Neural cell (in vitro differentiated cells): ENCODE measurements around the gene LRRD1. TPM values are rescaled to one million over a fixed set of nuclear protein-coding genes. Genes with fewer than 3 reads are reported as not detected.
"Not testable (repeated sequence)": the region's sequence is repeated elsewhere in the genome, so short reads cannot be mapped to it uniquely, and the experiment has no call there.

Experiments
- H2AFZ ChIP-seq: fragments of 200-600, 300-800 bp; sonication (generic), shearing (Covaris generic); 2 replicates; pipeline ENCODE4 v1.6.0; 2014; ENCODE audit warnings: low read depth, mild to moderate bottlenecking, antibody characterized with exemption, low read length, moderate library complexity
- H3F3A ChIP-seq: fragments of 200-600 bp; shearing (Covaris generic); 2 replicates; pipeline ENCODE4 v1.6.1; 2016; ENCODE audit warnings: mild to moderate bottlenecking, moderate library complexity, mixed read lengths, antibody characterized with exemption, low read length; ENCODE audit not compliant: insufficient read depth, poor library complexity, severe bottlenecking
- H3K27ac ChIP-seq: fragments of 200-600, 300-800 bp; sonication (generic), shearing (Covaris generic); 2 replicates; pipeline ENCODE4 v1.5.1; 2014; ENCODE audit warnings: mild to moderate bottlenecking, low read length, moderate library complexity
- H3K27me3 ChIP-seq: fragments of 300-800, 200-600 bp; sonication (generic), shearing (Covaris generic); 2 replicates; pipeline ENCODE4 v1.6.0; 2014; ENCODE audit warnings: mild to moderate bottlenecking, low read depth, low read length, moderate library complexity; ENCODE audit not compliant: insufficient read depth
- H3K36me3 ChIP-seq: fragments of 300-800, 200-600 bp; sonication (generic), shearing (Covaris generic); 2 replicates; pipeline ENCODE4 v1.5.1; 2014; ENCODE audit warnings: mild to moderate bottlenecking, antibody characterized with exemption, low read length, moderate library complexity; ENCODE audit not compliant: insufficient read depth
- H3K4me2 ChIP-seq: fragments of 300-800, 200-600 bp; sonication (generic), shearing (Covaris generic); 2 replicates; pipeline ENCODE4 v1.6.0; 2014; ENCODE audit warnings: mild to moderate bottlenecking, low read length
- H3K4me3 ChIP-seq: fragments of 300-800, 200-600 bp; sonication (generic), shearing (Covaris generic); 2 replicates; pipeline ENCODE4 v1.5.1; 2014; ENCODE audit warnings: mild to moderate bottlenecking, low read length, moderate library complexity
- H3K79me2 ChIP-seq: fragments of 200-600 bp; shearing (Covaris generic); replicated peaks from 2 replicates; pipeline ENCODE4 v1.6.0; 2014; ENCODE audit warnings: mild to moderate bottlenecking, low read length, moderate library complexity; ENCODE audit not compliant: insufficient read depth
- H3K9ac ChIP-seq: fragments of 300-800, 200-600 bp; sonication (generic), shearing (Covaris generic); 2 replicates; pipeline ENCODE4 v1.6.1; 2016; ENCODE audit warnings: mild to moderate bottlenecking, low read length, mixed read lengths
- H3K9me2 ChIP-seq: fragments of 200-600 bp; shearing (Covaris generic); 2 replicates; pipeline ENCODE4 v1.6.1; 2016; ENCODE audit warnings: mild to moderate bottlenecking, low read length, mixed read lengths; ENCODE audit not compliant: insufficient read depth
- H3K9me3 ChIP-seq: fragments of 200-600, 300-800 bp; sonication (generic), shearing (Covaris generic); 2 replicates; pipeline ENCODE4 v1.6.1; 2016; ENCODE audit warnings: mild to moderate bottlenecking, mixed run types, low read length, moderate library complexity, mixed read lengths
- H4K20me1 ChIP-seq: fragments of 200-600 bp; shearing (Covaris generic); 2 replicates; pipeline ENCODE4 v1.6.1; 2016; ENCODE audit warnings: mild to moderate bottlenecking, mixed run types; ENCODE audit not compliant: insufficient read depth
- CTCF ChIP-seq: fragments of 450-650 bp; IDR thresholded peaks from 2 replicates; pipeline ENCODE4 v1.5.1; 2014; ENCODE audit warnings: antibody characterized with exemption, mild to moderate bottlenecking, moderate library complexity; ENCODE audit not compliant: poor library complexity, severe bottlenecking
- EP300 ChIP-seq: fragments of 450-650 bp; conservative IDR thresholded peaks from 2 replicates; pipeline ENCODE4 v1.6.1; 2014; ENCODE audit warnings: antibody characterized with exemption, mild to moderate bottlenecking, moderate library complexity; ENCODE audit not compliant: poor library complexity, severe bottlenecking
- EZH2 ChIP-seq: fragments of 200-600, 300-800 bp; shearing (Covaris generic), sonication (generic); IDR thresholded peaks from 2 replicates; pipeline ENCODE4 v1.6.1; 2014; ENCODE audit warnings: antibody characterized with exemption, low read length, borderline replicate concordance, mild to moderate bottlenecking; ENCODE audit not compliant: insufficient read depth, poor library complexity, severe bottlenecking
- MXI1 ChIP-seq: fragments of 450-650 bp; conservative IDR thresholded peaks from 2 replicates; pipeline ENCODE4 v1.6.1; 2014; ENCODE audit warnings: antibody characterized with exemption, mild to moderate bottlenecking; ENCODE audit not compliant: poor library complexity, severe bottlenecking
- POLR2AphosphoS5 ChIP-seq: IDR thresholded peaks from 2 replicates; pipeline ENCODE4 v1.6.1; 2012
- RAD21 ChIP-seq: fragments of 450-650 bp; conservative IDR thresholded peaks from 2 replicates; pipeline ENCODE4 v1.6.1; 2014; ENCODE audit warnings: antibody characterized with exemption, mild to moderate bottlenecking, moderate library complexity
- REST ChIP-seq: IDR thresholded peaks from 2 replicates; pipeline ENCODE4 v1.6.1; 2012; ENCODE audit warnings: borderline replicate concordance
- SMC3 ChIP-seq: fragments of 450-650 bp; conservative IDR thresholded peaks from 2 replicates; pipeline ENCODE4 v1.6.1; 2014; ENCODE audit warnings: antibody characterized with exemption, mild to moderate bottlenecking, moderate library complexity; ENCODE audit not compliant: poor library complexity
- TAF1 ChIP-seq: IDR thresholded peaks from 2 replicates; pipeline ENCODE4 v1.6.1; 2012; ENCODE audit warnings: low read depth
- polyA plus RNA-seq: library from polyadenylated mRNA; depleted of rRNA; stranded (reverse); fragments of >200 nt; gene quantifications from 2 replicates; pipeline ENCODE4 v1.2.3, GENCODE V29; 2014

Gene LRRD1
- polyA plus RNA-seq, 1 donor from 2014 or later: 2.7 TPM

- no peak overlapping the region for H3K9ac ChIP-seq
Measured at GRCh38 chr7:92177362-92177761, 1.6 kb downstream of the LRRD1 start.

GRCh38 chr7:92169529-92169928 lies 9.4 kb downstream of the LRRD1 start:
- H3K9me2 ChIP-seq, H3K27ac ChIP-seq, H4K20me1 ChIP-seq, H3K4me3 ChIP-seq, H2AFZ ChIP-seq, H3K27me3 ChIP-seq, H3K36me3 ChIP-seq, H3F3A ChIP-seq, H3K4me2 ChIP-seq, H3K9me3 ChIP-seq, H3K79me2 ChIP-seq, H3K9ac ChIP-seq: not testable (repeated sequence)

More at GRCh38 chr7:92177362-92177761, 1.6 kb downstream of the LRRD1 start:
- Histone ChIP-seq H3K27me3 (no peaks in the 10 kb centered on the region), H3F3A (no peaks in the 10 kb centered on the region), H2AFZ (no peak overlapping the region), H3K4me2 (no peak overlapping the region), H3K79me2 (no peaks in the 10 kb centered on the region), H3K27ac (no peak overlapping the region), H4K20me1 (no peaks in the 10 kb centered on the region), H3K36me3 (no peaks in the 10 kb centered on the region), H3K9me2 (no peaks in the 10 kb centered on the region), H3K9me3 (no peaks in the 10 kb centered on the region), H3K4me3 (no peak overlapping the region)
- no peak for TF ChIP-seq EP300
- no peak for TF ChIP-seq RAD21
- no peak for TF ChIP-seq SMC3
- no peak for TF ChIP-seq CTCF
- no peak for TF ChIP-seq EZH2
- TF ChIP-seq MXI1: no peak
- no peak for TF ChIP-seq TAF1

GRCh38 chr7:92161271-92161670 lies 17.7 kb downstream of the LRRD1 start:
- no peak overlapping the region for H3K9ac ChIP-seq
- H3K36me3 ChIP-seq: no peaks in the 10 kb centered on the region
- no peaks in the 10 kb centered on the region for H3K9me2 ChIP-seq
- no peak overlapping the region for H3K27ac ChIP-seq
- no peaks in the 10 kb centered on the region for H3K79me2 ChIP-seq
- no peak overlapping the region for H2AFZ ChIP-seq
- TF ChIP-seq POLR2AphosphoS5: no peak
- TF ChIP-seq CTCF: no peak
- no peak for TF ChIP-seq EZH2
- TF ChIP-seq MXI1: no peak
- TF ChIP-seq RAD21: no peak
- no peak for TF ChIP-seq TAF1
- TF ChIP-seq SMC3: no peak
- no peak for TF ChIP-seq REST
- TF ChIP-seq EP300: no peak
- no peak overlapping the region for H3K4me3 ChIP-seq
- H3F3A ChIP-seq: no peaks in the 10 kb centered on the region
- no peak overlapping the region for H3K4me2 ChIP-seq
- no peaks in the 10 kb centered on the region for H3K9me3 ChIP-seq
- H4K20me1 ChIP-seq: no peaks in the 10 kb centered on the region
- no peaks in the 10 kb centered on the region for H3K27me3 ChIP-seq
